ENCODE results near the gene RGS2. TPM values are rescaled to one million over a fixed set of nuclear protein-coding genes. Genes with fewer than 3 reads are reported as not detected.

Gene RGS2
- total RNA-seq, 1 donor from 2014 or later: 29.5 TPM

- no peak for FAIRE-seq
- DNase-seq (ENCODE audit: low read depth): no peak
- no peaks in the 10 kb centered on the region for H3K36me3 ChIP-seq (ENCODE audit: control insufficient read depth, insufficient read depth, low read length)
- no peak overlapping the region for H3K4me3 ChIP-seq (ENCODE audit: low read depth, low read length)
- TF ChIP-seq CTCF (IDR thresholded peaks at IDR 0.05; ENCODE audit: insufficient read depth, low read length, severe bottlenecking): no peak
- no peaks in the 10 kb centered on the region for H3K27me3 ChIP-seq (ENCODE audit: control insufficient read depth, insufficient read depth, low read length)
These were observed 12.8 kb upstream of the RGS2 start for GRCh38 chr1:192795916-192796618.

GRCh38 chr1:192797143-192797542 is 11.7 kb upstream of the RGS2 start:
- no peak for DNase-seq (ENCODE audit: low read depth)
- no peak for FAIRE-seq
- H3K36me3 ChIP-seq (ENCODE audit: control insufficient read depth, insufficient read depth, low read length): no peaks in the 10 kb centered on the region
- no peak for TF ChIP-seq CTCF (IDR thresholded peaks at IDR 0.05; ENCODE audit: insufficient read depth, low read length, severe bottlenecking)
- no peaks in the 10 kb centered on the region for H3K27me3 ChIP-seq (ENCODE audit: control insufficient read depth, insufficient read depth, low read length)
- H3K4me3 ChIP-seq (ENCODE audit: low read depth, low read length): no peak overlapping the region

GRCh38 chr1:192797891-192798290 is 10.9 kb upstream of the RGS2 start:
- H3K27me3 ChIP-seq (ENCODE audit: control insufficient read depth, insufficient read depth, low read length): no peaks in the 10 kb centered on the region
- no peak overlapping the region for H3K4me3 ChIP-seq (ENCODE audit: low read depth, low read length)
- TF ChIP-seq CTCF (IDR thresholded peaks at IDR 0.05; ENCODE audit: insufficient read depth, low read length, severe bottlenecking): no peak
- DNase-seq (ENCODE audit: low read depth) (no peak), FAIRE-seq (no peak)
- no peaks in the 10 kb centered on the region for H3K36me3 ChIP-seq (ENCODE audit: control insufficient read depth, insufficient read depth, low read length)

- no peak for DNase-seq (ENCODE audit: low read depth)
- TF ChIP-seq CTCF (IDR thresholded peaks at IDR 0.05; ENCODE audit: insufficient read depth, low read length, severe bottlenecking): no peak
- Histone ChIP-seq H3K27me3 (ENCODE audit: control insufficient read depth, insufficient read depth, low read length) (no peaks in the 10 kb centered on the region), H3K36me3 (ENCODE audit: control insufficient read depth, insufficient read depth, low read length) (no peaks in the 10 kb centered on the region), H3K4me3 (ENCODE audit: low read depth, low read length) (no peak overlapping the region)
- no peak for FAIRE-seq
These were observed 7.4 kb upstream of the RGS2 start for GRCh38 chr1:192801451-192801850.

GRCh38 chr1:192802406-192802805 is 6.4 kb upstream of the RGS2 start:
- no peaks in the 10 kb centered on the region for H3K36me3 ChIP-seq (ENCODE audit: control insufficient read depth, insufficient read depth, low read length)
- TF ChIP-seq CTCF (IDR thresholded peaks at IDR 0.05; ENCODE audit: insufficient read depth, low read length, severe bottlenecking): no peak
- FAIRE-seq: no peak
- peak; percentile 35 for DNase-seq (ENCODE audit: low read depth)
- no peaks in the 10 kb centered on the region for H3K27me3 ChIP-seq (ENCODE audit: control insufficient read depth, insufficient read depth, low read length)
- no peak overlapping the region for H3K4me3 ChIP-seq (ENCODE audit: low read depth, low read length)

- no peaks in the 10 kb centered on the region for H3K27me3 ChIP-seq (ENCODE audit: control insufficient read depth, insufficient read depth, low read length)
- no peak for DNase-seq (ENCODE audit: low read depth)
- FAIRE-seq: no peak
- no peaks in the 10 kb centered on the region for H3K36me3 ChIP-seq (ENCODE audit: control insufficient read depth, insufficient read depth, low read length)
- no peak overlapping the region for H3K4me3 ChIP-seq (ENCODE audit: low read depth, low read length)
- no peak for TF ChIP-seq CTCF (IDR thresholded peaks at IDR 0.05; ENCODE audit: insufficient read depth, low read length, severe bottlenecking)
These were observed 5.3 kb upstream of the RGS2 start for GRCh38 chr1:192803501-192803900.

Data from bronchial epithelial cell (primary cell).